ENCODE results near the gene PTGIS.

Gene PTGIS

DNA sequence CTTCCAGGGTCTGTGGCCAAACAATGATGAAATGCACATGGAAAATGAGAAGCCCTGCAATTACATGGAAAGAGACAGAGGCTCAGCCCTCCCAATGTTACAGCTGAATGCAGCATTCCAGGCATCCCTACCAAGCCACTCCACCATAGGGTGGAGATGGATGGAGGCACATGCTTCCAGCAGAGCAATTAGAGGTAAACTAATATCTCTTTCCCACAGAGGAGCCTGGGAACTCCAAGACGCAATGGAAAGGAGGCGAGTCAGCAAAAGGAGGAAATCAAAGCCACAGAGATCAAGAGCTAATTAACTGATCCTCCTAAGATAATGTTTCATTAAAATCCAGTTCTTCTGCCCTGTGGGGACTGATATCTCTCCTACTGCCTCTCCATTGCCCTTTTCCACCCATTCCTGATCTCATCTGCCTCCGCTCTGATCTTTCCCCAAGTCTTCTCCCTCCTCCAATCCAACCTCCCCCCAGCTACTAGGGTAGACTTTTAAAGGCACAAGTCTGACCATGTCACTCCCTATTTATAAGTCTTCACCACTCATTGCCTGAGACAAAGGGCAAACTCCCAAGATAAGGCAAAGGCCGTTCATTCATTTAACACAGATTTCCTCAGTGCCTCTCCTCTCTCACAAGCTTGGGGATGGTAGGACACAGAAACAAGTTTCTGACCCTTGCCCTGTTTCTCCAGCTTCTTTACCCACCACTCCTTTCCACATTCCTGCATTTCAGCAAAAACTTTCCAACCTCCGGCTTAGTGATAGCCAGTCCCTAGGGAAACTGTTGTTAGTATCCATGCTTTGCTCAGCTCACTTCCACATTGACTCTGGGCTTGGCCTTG, 71.2 kb downstream of the PTGIS start:
- DNase-seq (ENCODE audit: low read depth in 2 of 2), result no peak

- DNase-seq (ENCODE audit: low read depth in 2 of 2), result no peak
Observed at GRCh38 chr20:49496043-49496442, 71.9 kb downstream of the PTGIS start.

GRCh38 chr20:49490689-49491088, 77.2 kb downstream of the PTGIS start:
- no peak for DNase-seq (ENCODE audit: low read depth in 2 of 2)

DNA sequence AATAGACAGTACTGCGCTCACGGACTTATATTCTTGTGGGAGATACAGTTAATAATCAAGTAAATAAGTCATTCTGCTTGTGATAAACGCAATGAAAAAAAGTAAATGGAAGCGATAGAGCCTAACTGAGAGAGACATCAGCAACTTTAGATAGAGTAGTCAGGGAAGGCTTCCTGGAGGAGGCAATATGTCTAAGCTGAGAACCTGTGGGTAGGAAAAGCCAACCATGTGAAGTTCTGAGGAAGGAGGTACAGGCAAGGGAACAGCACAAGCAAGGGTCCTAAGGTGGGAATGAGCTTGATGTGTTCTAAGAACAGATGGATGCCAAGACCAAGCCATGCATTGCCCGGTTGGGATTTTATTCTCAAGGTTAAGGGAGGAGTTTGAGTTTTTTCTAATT, 78.2 kb downstream of the PTGIS start:
- no peak for DNase-seq (ENCODE audit: low read depth in 2 of 2)

DNA sequence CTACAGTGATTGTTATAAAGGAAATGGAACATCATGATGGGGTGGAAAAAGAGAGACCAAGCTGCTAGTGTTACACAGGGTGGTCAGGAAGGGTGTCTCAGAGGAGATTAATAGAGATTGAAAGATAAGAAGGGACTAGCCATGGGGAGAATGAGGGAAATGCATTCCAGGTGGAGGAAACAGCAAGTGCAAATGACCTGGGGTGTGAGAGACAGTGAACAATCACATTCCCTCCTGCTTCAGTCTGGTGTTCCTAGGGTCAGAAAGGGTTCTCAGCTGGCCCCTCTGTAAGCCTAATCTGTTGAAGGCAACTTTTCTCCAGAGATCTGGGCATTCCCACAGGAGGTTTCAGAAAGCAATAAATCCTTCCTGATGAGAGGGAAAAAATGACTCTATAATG, 81.9 kb downstream of the PTGIS start:
- no peak for DNase-seq (ENCODE audit: low read depth in 2 of 2)

GRCh38 chr20:49485563-49485962, 82.4 kb downstream of the PTGIS start:
- no peak for DNase-seq (ENCODE audit: low read depth in 2 of 2)

DNA sequence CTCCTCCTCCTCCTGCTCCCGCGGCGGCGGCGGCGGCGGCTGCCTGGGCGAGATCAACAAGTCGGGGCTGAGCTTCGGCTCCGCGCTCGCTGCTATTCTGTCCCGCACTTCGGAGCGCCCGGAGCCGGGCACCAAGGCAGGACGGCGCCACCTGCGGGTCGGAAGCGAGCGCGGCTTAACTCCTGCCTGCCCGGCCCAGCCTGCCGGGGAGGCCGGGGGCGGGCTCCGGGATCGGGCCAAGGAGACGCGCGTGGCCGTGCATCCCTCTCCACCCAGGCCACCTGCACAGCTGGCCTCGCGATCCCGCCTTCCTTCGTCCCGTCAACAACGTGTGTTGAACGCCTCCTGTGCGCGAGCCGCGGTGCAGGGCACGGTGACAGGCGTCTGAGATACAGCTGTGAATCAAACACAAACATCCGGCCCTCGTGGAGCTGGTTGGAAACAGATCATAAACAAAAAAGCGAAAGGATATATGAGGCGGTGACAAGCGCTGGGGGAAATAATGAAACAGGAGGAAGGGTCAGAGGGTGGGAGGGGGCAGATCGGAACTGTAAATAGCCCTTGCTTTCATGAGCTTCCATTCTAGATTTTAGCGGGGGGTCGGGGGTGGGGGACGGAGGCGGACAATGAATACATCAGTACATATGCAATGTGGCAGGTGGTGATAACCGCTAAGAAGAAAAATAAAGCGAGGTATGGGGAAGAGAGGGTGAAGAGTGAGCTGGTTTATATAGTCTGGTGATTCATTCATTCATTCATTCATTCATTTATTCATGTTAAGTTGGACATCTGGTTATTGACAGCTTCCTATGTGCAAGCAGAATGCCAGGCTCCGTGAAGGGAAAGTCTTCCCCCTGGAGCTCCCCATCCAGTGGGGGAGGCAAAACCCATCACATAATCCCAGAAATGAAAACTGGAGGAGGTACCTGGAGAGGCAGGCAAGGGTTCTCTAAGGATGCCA, 83.5 kb downstream of the PTGIS start:
- DNase-seq (ENCODE audit: low read depth in 2 of 2), result peak; percentile 35 to 68

DNA sequence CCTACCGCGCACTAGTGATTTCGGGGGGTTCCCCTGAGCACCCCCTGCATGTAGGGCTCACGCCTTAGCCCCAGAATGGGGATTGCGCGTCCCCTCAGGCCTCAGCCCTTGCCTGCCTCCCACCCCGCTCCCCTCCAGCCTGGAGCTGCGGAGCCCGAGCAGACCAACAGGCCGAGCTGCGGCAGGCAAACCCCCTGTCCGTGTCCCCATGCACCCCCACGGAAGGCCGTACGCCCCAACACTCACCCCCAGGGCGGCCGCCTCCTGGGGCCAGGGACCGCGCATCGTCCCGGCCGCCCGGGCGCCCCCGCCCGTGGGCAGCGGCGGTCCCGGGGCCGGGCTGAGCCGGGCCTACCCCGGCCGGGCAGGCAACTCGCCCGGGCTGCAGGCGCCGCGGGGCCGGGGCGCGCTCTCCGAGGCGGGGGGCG, 84.2 kb downstream of the PTGIS start:
- DNase-seq (ENCODE audit: low read depth in 2 of 2), result no peak

GRCh38 chr20:49483018-49483695, 84.8 kb downstream of the PTGIS start:
- DNase-seq (ENCODE audit: low read depth in 2 of 2), result no peak

GRCh38 chr20:49482621-49483017, 85.3 kb downstream of the PTGIS start, which contains the start of gene KCNB1:
Gene KCNB1 (minus strand): TSS chr20:49482668. CDS start chr20:49482480, 188 bp downstream.
- DNase-seq (ENCODE audit: low read depth in 2 of 2), result peak; percentile 2 to 30

- no peak for DNase-seq (ENCODE audit: low read depth in 2 of 2)
Observed at GRCh38 chr20:49482173-49482572, 85.8 kb downstream of the PTGIS start.

GRCh38 chr20:49481116-49481515, 86.8 kb downstream of the PTGIS start:
- DNase-seq (ENCODE audit: low read depth in 2 of 2), result no peak

DNA sequence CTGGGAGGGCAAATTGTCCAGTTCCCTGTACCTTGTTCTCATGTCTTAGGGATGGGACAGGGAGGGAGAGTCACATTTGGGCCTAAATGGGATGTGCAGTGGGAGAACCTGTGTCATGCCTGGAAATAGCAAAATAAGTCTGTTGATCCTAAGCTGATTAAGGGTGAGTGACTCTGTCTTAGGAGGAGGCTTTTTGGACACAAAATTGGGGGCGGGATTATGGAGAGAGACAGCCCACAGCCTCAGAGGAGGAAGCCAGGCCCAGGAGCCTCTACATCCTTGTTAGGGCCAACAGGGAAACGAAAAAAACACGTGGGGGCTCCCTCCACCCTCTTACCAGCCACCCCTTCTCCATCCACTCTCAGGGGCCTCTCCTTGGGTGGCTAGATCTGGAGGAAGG, 87.7 kb downstream of the PTGIS start:
- no peak for DNase-seq (ENCODE audit: low read depth in 2 of 2)

DNA sequence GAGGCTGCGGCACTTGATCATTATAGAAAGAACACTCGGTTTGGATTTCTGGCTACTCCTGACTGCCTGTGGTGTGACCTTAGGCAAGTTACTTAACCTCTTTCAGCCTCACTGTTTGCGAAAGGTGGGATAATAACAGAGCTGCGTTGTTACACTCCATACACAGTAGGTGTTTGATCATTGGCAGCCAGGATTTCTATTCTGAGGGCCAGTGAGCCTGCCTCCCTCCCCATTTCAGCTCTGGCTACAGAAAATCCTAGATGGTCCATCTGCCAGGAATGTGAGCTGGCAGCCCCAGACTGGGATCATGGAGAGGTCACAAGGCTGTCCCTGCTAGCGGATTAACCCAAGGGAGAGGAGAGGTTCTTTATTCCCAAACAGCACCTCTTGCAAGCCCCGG, 88.2 kb downstream of the PTGIS start:
- no peak for DNase-seq (ENCODE audit: low read depth in 2 of 2)

DNA sequence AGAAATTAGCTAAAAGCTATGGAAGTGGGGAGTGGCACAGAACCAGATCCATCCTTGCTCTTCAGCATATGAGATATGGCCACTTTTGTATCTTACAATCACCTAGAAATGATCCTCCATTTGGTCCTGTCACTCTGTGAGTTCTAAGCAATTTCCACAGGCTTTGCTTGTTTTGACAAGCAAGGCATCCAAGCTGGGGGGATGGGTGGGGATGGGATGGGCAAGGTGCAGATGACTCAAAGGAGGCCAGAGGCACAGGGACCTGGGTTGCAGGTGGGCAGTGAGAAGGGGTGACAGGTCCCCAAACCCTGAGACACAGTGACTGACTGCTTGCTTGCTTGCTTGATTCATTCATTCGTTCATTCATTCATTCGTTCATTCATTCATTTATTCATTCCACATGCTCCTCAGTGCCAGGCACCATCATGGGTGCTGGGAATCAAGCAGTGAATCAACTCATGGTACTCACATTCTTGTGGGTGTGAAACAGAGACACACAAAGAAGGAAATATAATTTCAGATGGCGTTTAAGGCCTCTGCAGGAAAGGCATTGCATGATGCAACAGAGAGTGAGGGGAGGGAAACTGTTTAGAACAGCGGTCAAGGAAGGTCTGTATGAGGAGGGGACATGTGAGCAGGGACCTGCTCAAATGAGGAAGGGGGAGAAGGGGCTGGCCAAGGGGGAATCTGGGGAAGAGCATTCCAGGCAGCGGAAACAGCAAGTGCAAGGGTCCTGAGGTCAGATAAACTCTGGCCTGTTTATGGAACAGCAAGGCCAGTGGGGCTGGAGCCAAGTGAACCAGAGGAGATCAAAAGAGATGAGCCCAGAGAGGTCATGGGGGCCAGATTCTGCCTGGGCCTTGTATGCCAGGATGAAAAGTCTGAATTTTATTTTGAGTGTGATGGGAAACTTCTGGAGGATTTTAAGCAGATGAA, 88.9 kb downstream of the PTGIS start:
- no peak for DNase-seq (ENCODE audit: low read depth in 2 of 2)

GRCh38 chr20:49478266-49478665, 89.7 kb downstream of the PTGIS start:
- no peak for DNase-seq (ENCODE audit: low read depth in 2 of 2)

- no peak for DNase-seq (ENCODE audit: low read depth in 2 of 2)
Observed at GRCh38 chr20:49477200-49477599, 90.7 kb downstream of the PTGIS start.

DNA sequence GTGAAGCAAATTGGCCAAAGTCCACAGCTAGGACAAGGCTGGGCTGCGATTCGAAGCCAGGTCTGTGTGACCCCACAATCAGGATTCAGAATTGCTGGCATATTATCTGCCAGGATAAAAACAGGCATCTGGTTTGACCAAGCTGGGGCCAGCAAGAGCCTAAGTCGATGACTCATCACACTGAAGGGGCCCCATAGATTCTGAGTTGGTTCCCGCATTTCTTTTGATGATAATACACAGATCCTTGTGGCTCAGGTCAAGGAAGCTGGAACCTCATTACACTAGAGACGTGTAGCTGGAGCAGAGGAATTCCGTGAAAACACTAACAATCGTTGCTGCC, 92.0 kb downstream of the PTGIS start:
- DNase-seq (ENCODE audit: low read depth in 2 of 2), result no peak

DNA sequence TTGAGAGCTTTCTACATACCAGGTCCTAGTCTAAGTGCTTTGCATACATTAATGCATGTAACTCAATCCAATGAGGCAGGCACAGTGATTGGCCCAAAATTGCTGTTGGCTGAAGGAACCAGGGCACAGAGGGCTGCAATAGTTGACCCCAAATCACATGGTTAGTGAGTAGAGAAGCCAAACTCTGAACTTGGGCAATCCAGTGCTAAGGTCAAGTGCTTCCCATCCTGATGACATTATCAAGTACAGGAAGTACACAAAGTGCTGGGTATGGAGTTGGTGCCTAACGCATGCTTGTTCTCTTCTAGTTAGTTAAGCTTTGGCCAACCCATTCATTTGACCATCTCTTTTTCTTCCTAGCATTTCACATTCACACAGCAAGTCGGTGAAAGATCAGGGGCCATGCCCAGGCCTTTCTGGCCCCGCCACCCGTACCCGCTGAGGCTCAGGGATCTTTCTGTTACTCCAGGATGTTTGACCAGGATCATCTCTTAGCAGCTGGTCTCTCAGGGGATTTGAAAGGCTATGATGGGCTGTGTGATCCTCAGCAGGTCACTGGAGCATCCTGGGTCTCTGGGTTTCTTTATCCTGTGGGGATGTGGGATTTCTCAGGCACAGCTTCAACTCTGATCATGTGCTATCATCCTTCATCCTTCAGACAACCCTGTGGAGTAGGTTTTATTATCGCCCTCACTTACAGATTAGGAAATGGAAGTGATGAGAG, 92.5 kb downstream of the PTGIS start:
- DNase-seq (ENCODE audit: low read depth in 2 of 2), result no peak

- no peak for DNase-seq (ENCODE audit: low read depth in 2 of 2)
Observed at GRCh38 chr20:49471397-49471796, 96.5 kb downstream of the PTGIS start.
